ENCODE measurements around the gene TIMM44.
"Not testable (repeated sequence)": the region's sequence is repeated elsewhere in the genome, so short reads cannot be mapped to it uniquely, and the experiment has no call there.

TIMM44 gene

DNA sequence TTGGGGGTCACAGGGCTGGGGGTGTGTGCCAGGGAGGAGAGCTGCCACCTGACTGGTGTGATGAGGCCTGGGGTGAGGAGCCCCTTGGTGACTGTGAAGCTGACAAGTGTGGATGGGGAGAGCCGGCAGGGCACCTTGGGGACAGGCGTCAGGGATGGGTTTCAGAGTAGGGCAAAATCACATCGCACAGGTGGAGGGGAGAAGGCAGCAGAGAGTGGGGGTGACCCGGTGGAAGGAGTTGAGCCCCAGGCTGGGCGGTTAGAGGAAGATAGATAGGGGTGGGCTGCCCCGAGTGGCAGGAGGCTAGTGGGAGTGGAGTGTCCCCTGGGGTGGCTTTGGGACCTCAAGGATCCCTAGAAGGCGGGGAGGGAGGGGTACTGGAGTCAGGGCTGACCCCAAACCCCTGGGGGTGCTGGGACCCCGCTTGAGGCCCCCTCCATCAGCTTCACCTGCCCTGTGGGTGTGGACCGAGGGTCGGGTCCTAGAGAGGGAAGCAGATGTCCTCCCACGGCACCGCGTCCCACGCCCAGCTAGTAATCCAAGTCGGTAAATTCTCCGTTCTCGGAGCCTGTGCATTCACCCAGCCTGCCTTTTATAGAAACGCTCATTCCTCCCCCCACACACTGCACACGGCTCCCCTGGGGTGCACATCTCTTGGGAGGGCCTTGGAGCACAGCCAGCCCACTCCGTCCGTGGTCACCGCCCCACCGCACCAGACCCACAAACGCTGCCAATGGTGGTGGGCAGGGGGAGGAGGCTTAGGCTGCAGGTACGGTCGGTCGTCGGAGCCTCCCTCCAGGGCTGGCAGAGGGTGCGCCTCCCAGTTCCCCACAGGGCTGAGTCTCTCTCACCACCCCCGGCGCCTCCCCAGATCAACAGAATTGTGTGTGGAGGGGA, 19.9 kb downstream of the TIMM44 start:
- FAIRE-seq = no peak

DNA sequence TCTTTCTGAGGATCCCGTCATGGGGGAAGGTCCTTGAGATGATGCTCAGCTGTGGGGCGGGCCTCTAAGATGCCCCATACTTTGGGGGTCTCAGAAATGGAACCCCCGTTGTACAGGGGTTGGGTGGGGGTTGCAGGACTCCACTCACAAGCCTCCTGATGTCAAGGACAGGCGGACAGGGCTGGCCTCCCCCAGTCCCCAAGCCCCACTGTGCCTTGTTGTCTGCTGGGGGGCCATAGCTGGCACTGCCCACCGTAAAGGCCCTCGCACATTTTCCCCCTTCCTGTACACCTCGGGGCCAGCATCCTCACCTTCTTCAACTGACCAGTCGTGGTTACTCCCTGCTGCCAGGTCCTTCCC, 20.6 kb downstream of the TIMM44 start:
- no peak for FAIRE-seq

DNA sequence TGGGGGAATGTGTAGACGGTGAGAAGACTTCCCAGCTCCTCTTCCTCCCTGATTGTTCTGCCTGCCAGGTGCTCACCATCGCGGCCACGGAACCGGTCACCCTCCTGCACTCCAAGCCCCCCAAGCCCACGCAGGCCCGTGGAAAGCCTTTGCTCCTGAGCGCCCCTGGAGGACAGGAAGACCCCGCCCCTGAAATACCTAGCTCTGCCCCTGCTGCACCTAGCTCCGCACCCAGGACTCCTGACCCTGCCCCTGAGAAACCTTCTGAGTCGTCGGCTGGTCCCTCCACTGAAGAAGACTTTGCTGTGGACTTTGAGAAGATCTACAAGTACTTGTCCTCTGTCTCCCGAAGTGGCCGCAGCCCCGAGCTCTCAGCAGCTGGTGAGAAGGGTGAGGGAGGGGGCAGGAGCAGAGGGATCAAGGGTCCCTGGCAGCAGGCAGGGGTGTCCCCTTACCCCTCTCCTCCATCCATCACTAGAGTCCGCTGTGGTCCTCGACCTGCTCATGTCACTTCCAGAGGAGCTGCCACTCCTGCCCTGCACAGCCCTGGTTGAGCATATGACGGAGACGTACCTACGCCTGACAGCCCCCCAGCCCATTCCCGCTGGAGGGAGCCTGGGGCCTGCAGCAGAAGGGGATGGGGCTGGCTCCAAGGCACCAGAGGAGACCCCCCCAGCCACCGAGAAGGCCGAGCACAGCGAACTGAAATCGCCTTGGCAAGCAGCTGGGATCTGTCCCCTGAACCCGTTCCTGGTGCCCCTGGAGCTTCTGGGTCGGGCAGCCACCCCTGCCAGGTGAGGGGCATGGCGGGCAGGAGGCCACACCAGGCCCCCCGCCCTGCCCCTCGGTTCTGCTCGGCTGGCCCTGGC, 21.3 kb downstream of the TIMM44 start:
- no peak for FAIRE-seq

- no peak for FAIRE-seq
Measured at GRCh38 chr19:7921302-7921966, 22.0 kb downstream of the TIMM44 start.

- FAIRE-seq = no peak
Measured at GRCh38 chr19:7920519-7921301, 22.8 kb downstream of the TIMM44 start.

- peak; percentile 55 for FAIRE-seq
Measured at GRCh38 chr19:7919610-7920518, 23.6 kb downstream of the TIMM44 start, which contains the start of gene SNAPC2. TSS of gene SNAPC2 (plus strand) at chr19:7920338. CDS start at chr19:7920367, 29 bp downstream.

- no peak for FAIRE-seq
Measured at GRCh38 chr19:7918615-7919421, 24.6 kb downstream of the TIMM44 start.

DNA sequence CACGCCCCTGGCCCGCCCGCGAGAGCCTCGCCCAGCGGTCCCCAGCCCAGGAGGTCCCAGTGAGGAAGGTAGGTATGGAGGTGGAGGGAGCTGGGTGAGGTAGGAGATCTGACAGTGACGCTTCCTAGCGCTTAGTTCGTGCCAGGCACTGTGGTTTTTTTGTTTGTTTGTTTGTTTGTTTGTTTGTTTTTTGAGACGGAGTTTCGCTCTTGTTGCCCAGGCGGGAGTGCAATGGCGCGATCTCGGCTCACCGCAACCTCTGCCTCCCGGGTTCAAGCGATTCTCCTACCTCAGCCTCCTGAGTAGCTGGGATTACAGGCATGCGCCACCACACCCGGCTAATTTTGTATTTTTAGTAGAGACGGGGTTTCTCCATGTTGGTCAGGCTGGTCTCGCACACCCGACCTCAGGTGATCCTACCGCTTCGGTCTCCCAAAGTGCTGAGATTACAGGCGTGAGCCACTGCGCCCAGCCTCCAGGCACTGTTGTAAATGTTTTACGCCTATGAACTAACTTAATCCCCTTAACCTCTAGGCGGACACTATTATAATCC, 25.3 kb downstream of the TIMM44 start:
- not testable (repeated sequence) for FAIRE-seq

- FAIRE-seq = no peak
Measured at GRCh38 chr19:7917267-7918061, 26.0 kb downstream of the TIMM44 start.

DNA sequence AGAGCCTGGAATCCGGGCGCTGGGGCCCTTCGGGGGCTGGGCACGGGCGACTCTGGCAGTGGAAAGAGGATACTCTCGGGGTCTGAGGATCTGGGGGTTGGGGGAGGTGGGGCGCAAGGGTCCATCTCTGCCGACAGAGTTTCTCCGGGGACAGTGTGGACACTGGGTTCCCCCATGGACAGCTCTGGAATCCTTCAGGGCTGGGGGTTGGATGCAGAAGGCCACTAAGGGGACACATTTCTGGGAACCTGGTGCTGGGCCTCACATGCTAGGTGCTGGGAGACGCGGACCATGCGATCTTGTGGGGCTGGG, 26.6 kb downstream of the TIMM44 start:
- FAIRE-seq = no peak

- FAIRE-seq = no peak
Measured at GRCh38 chr19:7916103-7916954, 27.1 kb downstream of the TIMM44 start.

DNA sequence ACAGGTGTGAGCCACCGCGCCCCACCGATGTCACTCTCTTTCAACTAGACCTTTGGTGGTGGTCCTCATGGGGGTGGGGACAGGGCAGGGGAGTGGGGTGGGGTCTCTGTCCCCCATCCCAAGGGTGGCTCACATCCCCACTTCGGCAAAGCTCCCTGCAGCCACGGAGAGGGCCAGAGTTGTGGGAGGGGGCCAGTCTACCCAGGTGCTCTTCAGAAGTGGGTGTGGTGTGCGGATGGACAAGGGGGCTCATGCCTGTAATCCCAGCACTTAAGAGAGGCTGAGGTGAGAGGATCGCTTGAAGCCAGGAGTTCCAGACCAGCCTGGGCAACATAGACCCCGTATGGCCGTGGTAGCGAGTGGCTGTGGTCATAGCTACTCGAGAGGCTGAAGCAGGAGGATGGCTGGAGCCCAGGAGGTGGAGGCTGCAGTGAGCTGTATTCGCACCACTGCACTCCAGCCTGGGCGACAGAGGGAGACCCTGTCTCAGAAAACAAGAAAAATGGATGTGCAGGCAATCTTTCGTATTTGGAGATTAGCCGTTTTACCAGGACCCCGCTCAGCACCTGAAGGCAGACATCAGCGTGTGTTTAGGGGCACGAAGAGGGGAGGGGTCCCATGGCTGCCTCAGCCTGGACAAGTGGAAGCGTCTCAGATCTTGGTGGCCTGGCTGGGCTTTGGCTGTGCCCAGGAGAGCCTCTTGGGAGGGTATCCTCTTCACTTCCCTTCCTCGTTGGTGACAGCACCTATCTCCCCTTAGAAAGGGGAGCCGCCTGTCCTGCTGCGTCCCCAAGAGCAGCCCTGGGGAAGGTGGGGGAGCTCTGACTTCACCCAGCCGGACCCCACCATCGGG, 28.0 kb downstream of the TIMM44 start:
- no peak for FAIRE-seq

DNA sequence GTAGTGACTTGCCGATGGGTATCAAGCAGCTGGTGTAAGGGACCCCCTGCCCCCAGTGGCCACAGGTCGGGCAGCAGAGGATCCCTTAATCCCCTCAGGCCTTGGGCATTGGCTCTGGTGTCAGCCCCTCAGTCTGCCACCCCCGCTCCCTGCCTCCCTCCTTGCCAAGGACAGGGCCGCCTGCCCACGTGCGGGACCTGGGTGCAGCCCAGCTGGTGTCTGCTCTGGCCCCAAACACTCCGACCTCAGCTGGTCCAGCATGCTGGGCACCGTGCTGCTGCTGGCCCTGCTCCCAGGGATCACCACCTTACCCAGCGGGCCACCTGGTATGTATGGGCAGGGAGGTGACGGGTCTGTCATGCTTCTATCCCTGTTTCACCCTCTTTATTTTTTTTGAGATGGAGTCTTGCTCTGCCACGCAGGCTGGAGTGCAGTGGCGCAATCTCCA, 28.8 kb downstream of the TIMM44 start, which contains the start of gene TGFBR3L:
Gene TGFBR3L (plus strand): TSS at position 233 of the 448 bp plus-strand sequence.
- no peak for FAIRE-seq

GRCh38 chr19:7914099-7914498, 29.4 kb downstream of the TIMM44 start:
- no peak for FAIRE-seq

GRCh38 chr19:7913652-7914051, 29.8 kb downstream of the TIMM44 start:
- no peak for FAIRE-seq

DNA sequence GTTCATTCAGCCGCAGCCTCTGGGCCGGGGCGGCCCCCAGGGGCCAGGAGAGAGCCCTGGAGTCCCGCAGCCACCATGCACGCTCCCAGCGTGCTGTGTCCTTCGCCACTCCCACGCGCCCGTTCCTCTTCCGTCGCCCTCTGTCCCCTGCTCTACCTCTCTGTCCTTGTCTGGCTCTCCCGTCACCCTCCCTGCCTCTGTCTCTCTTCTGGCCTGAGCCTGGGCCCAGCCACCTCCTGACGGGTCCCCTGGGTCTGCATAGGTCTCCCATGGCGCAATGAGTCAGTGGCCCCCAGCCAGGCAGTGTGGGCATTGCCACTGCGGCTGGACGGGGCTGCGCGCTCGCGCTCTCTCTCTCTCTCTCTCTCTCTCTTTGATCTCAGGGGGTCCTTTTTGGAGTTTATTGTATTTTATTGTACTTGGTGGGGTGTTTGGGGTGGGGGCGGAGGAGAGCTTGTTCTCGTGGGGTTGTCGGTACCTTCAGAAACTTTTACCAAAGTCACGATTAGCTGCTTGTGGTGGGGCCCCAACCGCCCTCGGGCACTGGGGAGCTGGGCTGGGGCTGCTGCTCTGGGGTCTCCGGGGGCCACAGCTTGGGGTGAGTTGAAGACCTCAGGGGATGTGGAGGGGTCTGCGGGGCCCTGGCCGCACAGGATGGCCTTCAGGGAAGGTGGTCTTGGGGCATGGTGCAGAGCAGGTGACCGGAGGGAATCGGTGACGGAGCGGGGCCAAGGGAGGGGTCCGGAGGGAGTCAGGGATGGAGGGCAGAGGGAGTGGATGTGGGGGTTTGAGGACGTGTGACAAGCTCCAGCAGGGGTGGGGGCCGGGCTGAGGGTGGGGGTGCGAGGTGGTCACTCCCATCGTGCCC, 30.5 kb downstream of the TIMM44 start:
- FAIRE-seq = no peak

All from A204.1 (cell line).